Measurements from ENCODE around the gene AREL1.

Gene AREL1

DNA sequence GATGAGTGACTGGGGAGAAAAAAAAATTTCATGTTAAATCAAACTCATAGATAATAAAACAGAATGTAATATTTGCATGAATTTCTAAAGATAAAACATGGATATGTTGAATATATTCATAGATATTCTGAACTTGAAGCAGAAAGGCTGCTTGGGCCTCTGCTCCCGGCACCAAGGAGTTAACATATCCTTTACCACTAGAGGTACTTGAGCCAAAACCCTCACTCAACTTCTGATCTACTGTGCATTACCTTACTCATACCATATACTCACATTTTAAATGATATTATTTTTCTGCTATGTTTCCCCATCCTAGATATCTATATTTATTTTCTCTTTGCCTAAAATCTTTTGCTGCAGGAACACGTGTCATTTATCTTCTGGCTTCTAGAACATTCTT is 14.9 kb downstream of the AREL1 start:
- DNase-seq = no peak

DNA sequence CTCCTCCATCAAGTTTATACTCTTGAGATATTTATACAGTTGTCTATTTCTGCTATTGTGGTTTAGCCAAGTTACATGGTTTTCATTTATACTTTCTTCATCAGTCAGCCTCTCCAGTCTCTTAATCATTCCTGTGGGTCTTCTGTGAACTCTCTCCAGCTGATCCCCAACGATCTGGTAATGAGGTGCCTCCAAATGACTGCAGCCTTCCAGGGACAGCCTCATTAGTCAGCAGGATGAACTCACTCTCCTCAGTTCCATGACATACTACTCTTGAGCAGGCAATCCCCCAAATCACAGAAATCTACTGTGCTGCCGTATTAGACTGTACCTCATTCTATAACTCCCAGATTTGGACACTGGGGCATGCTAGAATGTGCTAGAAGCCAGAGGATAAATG is 15.3 kb downstream of the AREL1 start:
- no peak for DNase-seq

DNA sequence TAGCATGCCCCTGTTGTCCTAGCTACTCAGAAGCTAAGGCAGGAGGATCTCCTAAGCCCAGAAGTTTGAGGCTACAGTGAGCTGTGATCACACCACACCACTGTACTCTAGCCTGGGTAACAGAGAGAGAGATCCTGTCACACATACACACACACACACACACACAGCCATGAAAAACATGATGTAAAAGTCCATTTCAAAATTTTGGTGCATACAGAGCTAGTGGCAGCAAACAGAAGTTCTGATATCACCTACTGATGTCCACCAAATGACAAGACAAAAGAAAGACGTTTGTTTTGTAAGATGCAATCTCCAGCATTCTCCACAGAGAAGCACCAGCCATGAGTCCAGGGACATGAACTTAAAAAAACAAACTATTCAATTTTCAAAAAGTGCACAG is 15.9 kb downstream of the AREL1 start:
- no peak for DNase-seq

DNA sequence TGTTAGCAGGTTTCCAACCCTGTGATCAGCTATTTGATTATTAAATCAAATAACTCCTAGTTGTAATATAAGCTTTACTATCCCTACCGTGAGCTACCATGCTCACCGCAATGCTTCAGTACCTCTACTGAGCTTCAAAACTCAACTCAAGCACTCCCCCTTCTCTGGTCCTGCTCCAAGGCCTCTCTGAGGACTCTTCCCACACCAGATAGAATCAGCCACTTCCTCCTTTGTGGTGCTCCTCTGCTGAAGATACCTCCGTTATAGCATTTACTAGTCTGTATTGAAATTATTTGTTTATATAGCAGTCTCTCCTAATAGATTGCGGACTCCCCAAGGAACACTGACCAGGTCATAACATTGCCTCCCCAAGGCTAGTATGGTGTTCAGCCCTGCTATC is 17.5 kb downstream of the AREL1 start:
- no peak for DNase-seq

DNA sequence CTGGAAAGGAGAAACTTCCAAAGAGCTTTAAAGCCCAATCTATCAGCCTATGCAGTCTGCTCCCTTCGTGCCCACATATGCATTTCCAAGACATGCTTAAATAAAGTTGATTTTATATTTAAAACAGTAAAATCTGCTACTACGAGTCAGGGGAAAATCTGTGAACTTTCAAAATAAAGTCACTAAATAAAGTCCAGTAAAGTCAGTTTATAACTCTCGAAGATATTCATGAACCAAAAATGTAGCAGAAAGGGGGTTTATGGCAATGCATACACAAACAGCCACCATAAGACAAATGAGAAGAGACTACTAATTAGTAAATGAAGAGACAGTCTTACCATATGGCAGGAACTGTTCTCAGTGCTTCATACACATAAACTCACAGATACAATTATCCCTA is 19.7 kb downstream of the AREL1 start:
- DNase-seq = no peak

DNA sequence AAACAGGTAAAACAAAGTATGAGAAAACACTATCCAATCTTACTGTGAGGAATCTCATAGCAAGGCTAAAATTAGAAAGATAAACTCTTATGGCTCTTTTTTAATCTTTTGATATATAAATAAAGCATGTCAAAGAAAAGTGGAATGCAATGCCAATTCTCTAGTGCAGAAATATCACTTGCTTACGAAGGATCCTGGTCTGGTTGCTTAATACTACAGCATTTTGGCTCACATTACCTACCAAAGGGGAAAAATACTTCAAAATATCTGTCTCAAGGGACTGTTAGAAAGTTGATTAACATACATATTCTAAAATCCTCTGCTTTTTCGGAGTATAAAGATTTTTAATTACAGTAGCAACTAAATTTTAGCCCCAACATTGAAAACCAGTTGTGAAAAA is 21.4 kb downstream of the AREL1 start:
- no peak for DNase-seq

DNA sequence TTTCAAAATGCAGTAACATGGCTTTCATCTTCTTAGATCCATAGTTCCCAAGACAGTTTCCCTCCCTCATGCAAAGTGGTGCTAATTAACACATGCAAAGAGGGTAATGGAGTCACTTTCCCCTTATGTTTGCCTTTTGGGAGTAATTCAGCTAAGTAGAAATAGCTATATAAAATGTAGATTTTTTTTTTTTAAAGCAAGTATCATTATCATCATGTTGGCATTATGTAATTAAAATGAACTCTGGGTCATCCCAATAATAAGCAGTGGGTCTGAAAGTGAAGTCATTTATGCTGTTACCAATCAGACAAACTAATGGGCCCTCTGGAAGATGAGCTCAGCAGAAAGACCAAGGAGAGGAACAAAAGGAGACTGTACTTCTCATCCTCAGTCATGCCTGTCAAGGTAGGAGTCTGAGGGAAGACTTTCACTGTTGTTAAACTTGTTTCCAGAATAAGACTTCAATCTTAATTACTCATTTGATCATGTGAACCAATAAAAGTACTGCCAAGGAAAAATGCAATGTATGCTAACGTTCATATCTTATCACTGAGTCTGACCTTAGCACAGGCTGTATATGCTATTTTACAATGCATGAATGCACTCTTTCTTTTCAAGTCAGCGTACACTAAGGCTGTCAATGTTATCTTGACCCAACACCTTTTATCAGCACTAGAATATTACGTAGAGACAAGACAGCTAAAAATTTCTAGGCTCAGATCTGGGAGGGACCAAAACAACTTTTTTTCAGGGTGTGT is 26.8 kb downstream of the AREL1 start:
- DNase-seq = no peak

DNA sequence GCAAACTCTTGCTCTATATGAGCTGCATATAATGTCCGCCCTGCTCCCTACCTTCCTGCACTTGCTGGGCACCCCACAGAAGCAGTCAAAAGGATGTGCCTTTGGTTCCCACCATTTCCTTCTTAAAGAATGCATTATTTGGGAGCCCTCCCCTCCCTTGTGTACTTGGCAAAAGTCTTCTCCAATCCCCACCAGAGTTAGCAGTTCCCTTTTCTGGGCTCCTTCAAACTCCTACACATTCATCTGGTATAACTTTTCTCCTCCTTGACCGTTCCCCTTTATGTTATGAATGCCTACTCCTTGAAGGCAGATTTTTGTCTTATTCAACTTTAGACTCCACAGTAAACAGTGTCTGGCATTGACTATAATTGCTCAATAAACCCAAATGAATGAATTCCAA is 27.8 kb downstream of the AREL1 start:
- no peak for DNase-seq

DNA sequence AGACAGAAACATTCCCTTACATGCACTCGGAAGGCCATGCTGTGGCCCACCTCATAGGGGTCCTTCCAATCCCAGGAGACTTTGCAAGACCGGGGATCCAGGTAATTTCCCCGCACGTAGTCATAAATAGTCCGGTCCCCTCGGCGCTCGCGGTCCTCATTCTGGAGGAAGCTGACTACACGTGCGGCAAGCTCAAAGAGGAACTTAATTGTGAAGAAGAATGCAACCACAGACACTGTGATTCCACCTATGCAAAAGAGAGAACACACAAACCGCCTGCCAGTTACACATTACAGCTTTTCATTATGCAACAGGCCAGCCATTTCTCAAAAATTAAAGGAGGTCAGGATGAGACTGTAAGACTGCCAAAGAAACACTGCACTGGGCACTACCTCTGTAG is 28.4 kb downstream of the AREL1 start:
- DNase-seq = no peak

DNA sequence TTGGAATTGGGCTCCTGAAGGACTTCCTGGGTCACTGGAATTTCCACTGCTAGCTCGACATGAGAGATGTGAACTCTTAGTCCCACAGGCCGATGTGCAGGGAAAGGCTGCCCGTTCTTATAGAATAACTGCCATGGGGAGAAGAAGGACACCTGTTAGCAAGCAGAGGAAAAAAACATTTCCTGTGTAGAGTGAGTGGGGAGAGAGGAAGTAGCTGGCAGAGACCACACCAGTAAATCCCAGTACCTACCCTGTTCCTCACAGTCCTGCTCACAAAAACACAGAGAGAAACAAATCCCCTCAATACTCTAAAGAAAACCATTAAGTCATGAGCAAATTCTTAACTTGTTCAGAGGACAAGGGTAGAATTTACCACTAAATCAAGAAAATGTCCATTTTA is 29.5 kb downstream of the AREL1 start:
- DNase-seq = no peak

DNA sequence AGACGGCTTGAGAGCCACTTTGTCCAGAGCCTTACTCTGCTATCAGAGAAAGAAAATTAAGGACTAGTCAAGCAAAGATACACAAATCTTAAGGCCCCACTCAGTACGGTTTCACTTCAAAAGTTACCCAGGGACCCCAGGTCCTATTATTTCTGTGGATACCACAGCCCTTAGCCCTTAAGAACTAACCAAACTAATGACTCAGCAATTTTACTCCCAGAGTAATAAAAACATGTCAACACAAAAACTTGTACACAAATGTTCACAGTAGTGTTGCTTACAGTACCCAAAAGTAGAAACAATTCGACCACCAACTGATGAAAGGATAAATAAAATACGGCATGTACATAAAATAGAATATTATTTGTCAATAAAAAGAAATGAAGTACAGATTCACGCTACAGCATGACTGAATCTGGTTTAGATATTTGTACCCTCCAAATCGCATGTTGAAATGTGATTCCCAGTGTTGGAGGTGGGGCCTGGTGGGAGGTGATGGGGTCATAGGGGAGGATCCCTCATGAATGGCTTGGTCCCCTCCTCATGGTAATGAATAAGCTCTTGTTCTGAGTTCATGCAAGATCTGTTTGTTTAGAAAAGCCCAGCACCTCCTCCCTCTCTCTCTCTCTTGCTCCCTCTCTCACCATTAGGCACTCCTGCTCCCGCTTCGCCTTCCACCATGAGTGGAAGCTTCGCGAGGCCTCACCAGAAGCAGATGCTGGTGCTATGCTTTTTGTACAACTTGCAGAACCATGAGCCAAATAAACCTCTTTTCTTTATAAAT is 30.5 kb downstream of the AREL1 start:
- DNase-seq = no peak

DNA sequence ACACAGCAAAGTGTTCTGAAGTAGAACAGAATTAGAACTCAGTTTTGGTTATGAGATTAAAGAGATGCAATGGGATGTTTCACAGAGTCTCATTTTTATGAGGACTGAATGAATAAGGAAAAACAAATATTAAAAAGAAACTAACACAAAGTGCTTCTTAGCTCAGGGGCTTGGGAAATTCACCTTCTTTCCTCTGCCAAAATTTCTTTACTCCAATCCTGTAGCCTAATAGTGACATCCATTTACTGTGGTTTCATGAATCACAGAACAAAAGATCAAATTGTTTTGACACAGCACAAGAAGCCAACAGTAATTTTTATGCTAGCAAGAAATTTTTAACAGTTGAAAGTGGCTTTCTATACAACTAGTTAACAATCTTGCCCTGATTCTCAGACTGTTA is 37.7 kb downstream of the AREL1 start:
- DNase-seq = no peak

DNA sequence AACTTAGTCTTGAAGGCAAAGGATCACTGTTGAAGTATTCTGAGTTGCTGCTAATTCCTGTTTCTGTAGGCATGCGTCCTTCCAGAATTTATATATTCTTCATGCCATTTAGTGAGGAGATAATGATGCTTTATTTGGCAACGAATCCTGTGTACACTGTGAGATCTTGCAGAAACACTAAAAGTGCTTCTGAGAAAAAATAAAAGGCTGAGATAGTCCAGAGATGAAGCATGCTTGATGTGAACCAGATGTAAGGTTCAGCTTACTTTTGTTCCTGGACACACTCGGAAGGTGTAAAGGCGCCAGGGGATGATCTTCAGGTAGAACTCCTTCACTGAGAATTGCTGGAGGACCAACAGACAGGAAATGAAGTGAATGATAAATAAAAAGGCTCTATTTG is 39.1 kb downstream of the AREL1 start:
- DNase-seq = no peak

DNA sequence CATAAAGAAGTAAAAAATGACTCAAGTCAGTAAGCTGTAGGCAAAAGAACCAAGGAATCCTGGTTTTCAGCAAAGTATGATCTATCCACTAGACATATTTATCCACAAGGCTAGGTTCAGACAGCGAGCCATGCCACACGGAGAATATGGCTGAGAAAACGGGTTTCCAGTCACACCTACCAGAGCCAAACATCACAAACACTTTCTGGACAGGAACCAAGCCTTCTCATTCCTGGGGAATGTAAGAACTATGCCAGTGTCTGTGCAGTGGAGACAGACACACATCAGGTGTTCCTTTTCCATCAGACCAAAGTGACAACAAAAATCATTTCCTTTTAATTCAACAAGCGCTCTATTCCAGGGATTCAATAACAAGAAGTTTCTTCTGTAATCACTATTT is 41.1 kb downstream of the AREL1 start:
- no peak for DNase-seq

DNA sequence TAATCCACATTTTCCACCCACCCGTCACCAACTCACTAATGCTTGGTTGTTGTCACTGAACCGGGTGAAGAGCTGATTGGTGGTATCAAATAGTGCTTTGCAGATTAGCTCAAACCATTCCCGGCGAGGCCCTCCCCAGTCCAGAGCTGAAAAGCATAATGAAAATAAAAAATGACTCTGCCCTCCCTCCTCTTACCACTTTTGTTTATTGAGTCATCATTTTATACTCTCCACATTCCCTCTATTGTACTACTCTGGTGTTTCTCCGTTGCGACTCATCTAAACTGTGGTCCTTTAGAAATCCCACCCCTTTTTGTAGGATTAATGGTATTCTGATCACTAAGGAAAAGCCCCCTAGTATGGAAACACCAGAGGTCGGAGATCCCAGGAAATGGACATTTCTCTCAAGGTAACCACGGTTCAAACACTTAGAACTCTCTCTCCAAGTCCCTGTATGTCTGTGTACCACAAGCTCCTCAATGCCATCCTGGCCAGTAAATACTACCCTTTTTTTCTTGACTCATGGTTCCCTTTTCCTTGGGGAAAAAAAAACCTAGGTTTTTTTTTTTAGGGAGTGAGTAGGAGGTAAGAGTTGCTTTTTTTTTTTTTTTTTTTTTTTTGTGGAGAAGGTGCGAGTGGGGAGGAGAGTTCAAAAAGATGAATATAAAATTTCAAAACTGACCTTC is 42.0 kb downstream of the AREL1 start:
- DNase-seq = no peak

DNA sequence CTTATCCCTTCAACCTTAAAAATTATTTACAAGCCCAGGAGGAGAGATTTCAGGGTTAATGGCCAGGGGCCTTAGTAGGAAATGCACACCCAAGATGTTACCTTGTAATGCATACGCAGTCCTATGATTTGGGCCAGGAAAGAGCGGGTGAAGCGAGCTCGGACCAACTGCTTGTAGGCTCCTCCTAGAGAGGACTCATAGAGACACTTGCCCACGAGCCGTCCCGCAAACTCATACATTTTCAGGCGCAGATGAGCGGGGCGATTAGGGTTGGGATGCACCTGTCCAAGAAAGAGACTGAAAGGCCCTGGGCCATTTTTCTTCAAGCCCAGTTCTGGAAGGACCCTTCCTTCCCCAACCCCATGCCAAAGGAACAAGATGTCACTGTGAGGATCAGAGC is 43.0 kb downstream of the AREL1 start:
- DNase-seq = no peak

DNA sequence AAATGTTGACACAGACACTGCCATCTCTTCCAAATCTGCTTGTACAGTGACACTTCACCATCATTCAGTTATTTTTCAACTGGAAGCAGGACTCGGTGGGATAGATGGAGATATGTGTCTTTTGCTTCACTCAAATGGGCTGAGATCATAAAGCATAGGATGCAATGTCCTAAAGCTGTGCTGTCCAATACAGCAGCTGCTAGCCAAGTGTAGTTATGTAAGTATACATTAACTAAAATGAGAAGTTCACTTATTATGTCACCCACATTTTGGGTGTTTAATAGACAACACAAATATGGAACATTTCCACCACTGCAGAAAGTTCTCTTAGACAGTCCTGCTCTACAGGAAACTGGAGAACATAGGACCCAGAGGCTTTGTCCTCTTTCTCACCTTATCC is 43.6 kb downstream of the AREL1 start:
- DNase-seq = no peak

DNA sequence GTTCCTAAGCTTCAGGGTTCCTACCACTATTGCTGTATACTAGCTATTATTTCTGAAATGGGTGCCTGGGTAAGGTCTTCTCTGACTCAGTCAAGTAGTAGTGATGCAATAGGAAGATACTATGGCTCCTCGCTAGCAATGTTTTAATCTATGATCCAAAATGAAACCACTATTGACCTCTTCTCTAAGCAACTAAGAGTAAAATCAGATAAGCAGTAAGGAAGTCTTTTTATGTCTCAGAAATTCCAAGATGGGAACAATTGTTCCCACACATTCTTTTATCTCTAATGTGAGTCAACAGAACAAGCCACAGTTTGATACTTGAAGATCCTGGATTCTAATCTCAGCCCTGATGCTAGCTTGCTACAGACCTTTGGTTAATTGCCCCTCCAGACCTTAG is 45.1 kb downstream of the AREL1 start:
- no peak for DNase-seq

DNA sequence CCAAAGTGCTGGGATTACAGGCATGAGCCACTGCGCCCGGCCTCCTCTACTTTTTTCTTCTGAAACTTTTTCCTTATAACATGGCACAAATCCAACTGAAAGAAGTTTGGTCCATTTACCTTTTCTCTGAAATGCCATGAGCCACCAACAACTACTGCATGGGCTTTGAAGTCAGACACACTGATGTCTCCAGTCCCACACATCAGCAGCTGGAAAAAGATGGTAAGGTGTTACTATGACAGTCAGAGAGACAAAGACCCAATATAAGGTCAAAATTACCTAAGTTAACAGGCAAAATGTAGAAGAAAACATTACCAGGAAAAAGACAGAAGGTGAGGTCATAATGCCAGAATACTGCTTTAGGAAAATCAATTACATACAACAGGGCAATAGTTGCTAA is 48.2 kb downstream of the AREL1 start:
- DNase-seq = no peak

DNA sequence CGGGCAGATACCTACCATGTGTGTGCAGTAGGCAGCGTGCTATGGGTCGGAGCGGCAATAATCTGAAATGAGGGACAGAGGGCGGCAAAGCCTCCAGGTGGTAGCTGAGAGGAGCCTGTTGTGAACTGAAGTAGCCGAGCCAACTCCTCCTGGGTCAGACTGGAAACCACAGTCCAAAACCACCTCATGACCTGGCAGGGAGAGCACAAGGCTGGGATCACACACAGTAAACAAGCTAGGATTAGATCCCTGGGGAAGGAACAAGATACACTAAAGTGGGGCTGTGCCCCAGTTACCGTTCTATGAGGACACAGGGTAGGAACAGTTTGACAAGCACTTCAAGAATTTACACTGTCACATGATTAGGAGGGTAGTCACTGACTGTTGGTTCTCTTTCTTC is 49.0 kb downstream of the AREL1 start:
- no peak for DNase-seq

DNA sequence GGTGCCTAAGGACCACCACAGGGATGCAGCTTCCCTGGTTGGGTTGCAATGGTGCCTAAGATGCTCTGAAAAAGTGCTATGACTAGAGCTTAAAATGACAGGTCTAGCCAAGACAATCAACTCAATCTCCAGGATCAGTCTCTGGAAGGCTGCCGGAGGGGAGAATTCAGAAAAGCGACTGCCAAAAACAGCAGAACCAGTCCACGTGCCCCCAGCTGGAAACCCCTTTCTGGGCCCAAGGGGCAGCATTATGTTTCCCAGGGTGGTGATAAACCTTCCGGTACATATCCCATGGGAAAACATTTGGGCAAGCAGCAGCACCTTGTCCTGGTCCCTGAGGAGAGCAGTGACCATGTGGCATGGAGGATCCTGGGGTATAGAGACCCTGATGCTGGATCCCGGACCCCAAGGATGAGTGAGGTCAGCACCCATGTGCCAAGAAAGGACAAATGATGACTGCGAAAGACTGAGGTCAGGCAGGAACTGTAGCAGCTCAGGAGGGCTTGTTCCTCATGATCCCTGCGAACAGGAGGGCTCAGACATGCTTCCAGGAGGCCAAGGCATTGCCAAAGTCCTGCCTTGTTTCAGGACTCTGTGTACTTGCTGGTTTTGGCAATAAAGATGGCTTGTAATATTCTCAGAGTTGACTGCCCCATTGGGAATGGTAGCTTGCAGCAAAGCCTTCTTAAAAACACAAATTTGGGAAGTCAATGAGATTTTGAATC is 51.0 kb downstream of the AREL1 start:
- DNase-seq = no peak

DNA sequence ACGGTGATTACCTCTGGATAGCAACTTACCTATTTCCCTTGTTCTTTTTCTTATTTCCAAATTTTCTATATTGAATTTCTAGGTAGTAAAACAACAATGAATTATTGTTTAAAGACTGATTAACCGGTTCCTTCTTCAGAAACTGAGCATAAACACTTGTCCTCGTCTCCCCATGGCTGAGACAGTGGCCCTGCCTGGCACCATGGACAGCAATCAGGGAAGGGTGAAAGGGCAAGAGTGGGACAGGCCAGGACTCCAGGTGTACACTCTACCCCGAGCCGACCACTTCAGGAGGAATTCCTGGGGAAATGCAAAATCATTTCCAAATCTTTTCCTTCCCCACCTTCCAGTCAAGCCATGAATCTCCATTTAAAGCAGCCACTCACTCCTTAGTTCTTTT is 52.0 kb downstream of the AREL1 start:
- DNase-seq = no peak

DNA sequence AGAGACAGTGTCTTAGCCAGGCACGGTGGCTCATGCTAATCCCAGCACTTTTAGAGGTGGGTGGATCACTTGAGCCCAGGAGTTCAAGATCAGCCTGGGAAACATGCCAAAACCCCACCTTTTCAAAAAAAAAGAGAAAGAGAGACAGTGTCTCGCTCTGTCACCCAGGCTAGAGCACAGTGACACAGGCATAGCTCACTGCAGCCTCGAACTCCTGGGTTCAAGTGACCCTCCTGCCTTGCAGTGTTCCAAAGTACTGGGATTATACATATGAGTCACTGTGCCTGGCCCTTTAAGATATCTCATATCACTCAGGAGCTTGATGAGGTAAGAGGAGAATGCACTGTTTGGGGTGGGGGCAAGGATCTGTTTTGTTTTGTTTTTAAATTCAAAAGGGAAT is 52.7 kb downstream of the AREL1 start:
- no peak for DNase-seq

All from stimulated activated CD8-positive, alpha-beta memory T cell treated with anti-CD3 and anti-CD28 coated beads, Interleukin-4, amount 100 ng/mL, for 48 hours (primary cell).